GM21528 (cell line): ENCODE data around the gene EVA1C.
"Not testable (repeated sequence)": the region's sequence is repeated elsewhere in the genome, so short reads cannot be mapped to it uniquely, and the experiment has no call there.

Experiments
- ATAC-seq: cut with Tn5 transposase; IDR thresholded peaks from one replicate; pipeline ENCODE4 v1.9.1; 2021; ENCODE audit warnings: mild to moderate bottlenecking, moderate library complexity; ENCODE audit not compliant: unreplicated experiment, low FRiP score

The EVA1C gene

GRCh38 chr21:32484706-32485380 is 72.3 kb downstream of the EVA1C start:
- ATAC-seq = no peak

DNA sequence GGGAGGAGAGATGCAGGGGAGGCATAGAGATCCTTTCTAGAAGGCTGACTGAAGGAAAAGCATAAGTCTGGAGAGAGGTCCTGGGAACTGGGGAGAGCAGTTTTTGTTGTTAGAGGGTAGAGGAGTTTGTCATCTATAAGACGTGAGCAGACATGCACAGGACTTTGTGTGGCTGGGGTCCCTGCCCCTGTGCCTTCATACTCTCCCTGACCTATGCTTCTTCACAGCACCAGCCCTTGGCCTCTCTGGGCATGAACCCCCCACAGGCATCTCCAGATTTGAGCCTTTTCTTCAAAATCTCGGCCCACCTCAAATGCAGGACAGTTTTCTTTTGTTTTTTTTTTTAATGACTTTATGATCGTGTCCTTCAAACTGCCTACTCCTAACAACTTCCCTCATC is 79.9 kb downstream of the EVA1C start:
- ATAC-seq = no peak

DNA sequence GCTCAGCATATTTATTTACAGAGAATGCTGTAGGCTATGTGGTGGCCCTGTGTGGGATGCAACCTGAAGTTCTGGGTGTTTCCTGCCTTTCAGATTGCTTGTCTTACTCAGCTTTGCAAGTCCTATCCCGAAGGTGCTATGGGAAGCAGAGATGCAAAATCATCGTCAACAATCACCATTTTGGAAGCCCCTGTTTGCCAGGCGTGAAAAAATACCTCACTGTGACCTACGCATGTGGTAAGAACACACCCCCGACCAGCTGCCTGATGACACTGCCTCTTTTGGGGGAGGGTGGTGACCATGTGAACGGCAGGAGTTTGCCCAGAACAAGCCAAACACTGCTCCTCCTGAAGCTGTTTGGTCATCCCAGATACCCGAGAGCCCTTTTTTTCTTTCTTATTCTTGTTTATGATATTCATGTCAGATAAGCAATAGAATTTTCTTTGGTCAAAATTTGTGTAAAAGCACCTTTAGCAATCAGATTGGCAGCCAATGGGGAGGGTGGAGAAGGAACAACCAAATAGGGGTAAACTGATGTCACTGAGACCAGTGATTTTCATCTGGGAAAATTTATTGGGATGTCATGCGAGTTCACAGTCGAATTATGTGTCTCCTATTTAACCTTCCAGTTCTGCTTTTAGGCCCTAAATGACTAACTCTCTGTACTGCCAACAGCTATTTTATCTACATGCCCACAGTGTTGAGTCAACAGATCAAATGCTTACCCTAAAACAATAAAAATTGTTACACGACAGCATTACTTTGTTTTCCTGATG is 82.6 kb downstream of the EVA1C start:
- no peak for ATAC-seq

- ATAC-seq = no peak
Observed at GRCh38 chr21:32496568-32496967, 84.1 kb downstream of the EVA1C start.

GRCh38 chr21:32499249-32500055 is 86.9 kb downstream of the EVA1C start:
- no peak for ATAC-seq

DNA sequence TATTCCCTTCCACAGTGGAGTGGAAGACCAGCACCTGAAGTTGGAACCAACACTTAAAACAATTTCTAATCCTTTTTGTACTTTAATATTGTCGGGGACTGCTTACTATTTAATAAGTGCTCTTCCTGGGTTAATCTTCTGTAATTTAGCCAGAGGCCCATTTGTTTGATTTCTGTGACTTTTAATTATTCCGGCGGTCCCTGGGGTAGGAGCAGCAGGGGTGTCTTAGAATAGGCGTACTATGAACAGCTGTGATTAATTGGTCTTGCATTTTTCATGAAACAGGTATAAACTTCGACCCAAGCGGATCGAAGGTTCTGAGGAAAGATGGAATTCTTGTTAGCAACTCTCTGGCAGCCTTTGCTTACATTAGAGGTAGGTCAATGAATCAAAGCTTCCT is 91.1 kb downstream of the EVA1C start:
- ATAC-seq = not testable (repeated sequence)

GRCh38 chr21:32505767-32506166 is 93.3 kb downstream of the EVA1C start:
- not testable (repeated sequence) for ATAC-seq

DNA sequence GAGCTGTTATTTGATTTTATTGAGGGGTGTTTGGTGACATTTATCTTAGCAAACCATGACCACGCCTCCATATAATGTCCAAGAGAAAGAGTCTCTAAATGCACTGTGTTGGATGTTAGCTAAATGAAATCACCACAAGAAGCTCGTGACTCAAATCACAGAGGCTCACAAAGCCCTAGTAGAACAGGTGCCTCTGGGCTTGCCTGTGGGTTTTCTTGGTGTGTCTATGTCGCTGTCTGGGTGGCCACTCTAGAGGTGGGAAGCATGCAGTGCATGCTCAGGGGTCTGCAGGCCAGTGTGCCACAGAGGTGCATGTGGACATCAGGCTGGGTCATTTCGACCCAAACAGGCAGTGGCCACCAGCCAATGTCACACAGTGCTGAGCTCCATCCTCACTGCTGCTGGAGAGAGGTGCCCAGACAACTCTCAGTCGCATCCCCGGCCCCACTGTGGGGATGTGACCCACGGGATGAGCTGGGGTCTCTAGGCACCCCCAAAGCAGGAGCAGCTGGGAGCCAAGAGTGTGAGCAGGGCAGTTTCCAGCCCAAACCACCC is 94.0 kb downstream of the EVA1C start:
- ATAC-seq = not testable (repeated sequence)

GRCh38 chr21:32507342-32507919 is 94.9 kb downstream of the EVA1C start:
- ATAC-seq = no peak

GRCh38 chr21:32508036-32508435 is 95.5 kb downstream of the EVA1C start:
- not testable (repeated sequence) for ATAC-seq

DNA sequence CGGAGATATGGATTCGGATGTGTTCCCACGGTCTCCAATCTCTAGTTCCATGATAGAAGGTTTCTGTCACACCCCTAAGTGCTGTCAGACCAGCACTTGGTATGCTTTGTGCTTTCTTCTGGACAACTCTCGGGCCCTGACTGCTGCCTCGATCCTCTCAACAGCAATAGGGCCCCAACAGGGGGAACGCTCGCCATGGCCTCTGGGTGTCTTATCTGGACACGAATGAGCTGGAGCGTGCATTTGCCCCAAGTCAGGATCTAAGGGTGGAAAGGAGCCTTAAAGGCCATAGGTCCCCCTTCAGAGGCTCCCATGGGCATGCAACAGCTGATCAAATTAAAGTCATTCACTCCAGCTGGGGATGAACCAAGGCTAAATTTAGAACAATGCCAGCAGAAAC is 96.1 kb downstream of the EVA1C start:
- ATAC-seq = no peak

GRCh38 chr21:32508975-32509374 is 96.5 kb downstream of the EVA1C start:
- ATAC-seq = not testable (repeated sequence)

DNA sequence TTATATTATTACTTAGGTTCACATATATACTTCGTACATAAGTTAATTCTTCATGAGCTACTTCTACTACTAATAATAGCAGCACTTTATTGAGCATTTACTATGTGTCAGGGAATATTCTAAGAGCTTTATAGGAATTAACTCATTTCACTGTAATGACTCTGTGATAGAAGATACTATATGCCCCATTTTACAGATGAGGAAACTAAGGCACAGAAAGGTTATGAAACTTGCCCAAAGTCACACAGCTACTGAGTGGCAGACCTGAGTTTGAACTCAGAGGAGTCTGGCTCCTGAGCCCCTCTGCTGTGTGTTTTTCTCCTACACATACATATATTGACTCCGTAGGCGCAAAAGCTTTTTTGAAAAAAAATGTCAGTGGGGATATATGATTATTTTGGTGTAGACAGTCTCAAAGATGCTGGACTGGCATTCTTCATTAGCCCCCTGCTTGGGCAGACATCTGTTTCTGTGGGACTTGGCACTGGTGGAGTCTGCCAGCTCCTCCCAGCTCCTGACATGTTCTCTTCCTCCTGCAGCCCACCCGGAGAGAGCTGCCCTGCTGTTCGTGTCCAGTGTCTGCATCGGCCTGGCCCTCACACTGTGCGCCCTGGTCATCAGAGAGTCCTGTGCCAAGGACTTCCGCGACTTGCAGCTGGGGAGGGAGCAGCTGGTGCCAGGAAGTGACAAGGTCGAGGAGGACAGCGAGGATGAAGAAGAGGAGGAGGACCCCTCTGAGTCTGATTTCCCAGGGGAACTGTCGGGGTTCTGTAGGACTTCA is 102.0 kb downstream of the EVA1C start:
- ATAC-seq = no peak

DNA sequence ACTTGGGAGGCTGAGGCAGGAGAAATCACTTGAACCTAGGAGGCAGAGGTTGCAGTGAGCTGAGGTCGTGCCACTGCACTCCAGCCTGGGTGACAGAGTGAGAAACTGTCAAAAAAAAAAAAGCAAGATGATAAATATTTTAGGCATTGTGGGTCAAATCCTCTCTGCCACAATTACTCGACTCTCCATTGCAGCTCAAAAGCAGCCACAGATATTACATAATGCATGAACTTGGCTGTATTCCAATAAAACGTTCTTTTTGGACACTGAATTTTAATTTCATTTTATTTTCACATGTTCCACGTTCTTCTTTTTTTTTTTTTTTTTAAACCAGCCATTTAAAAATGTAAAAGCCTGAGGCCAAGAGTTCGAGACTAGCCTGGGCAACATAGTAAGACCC is 103.4 kb downstream of the EVA1C start:
- no peak for ATAC-seq

- no peak for ATAC-seq
Observed at GRCh38 chr21:32516756-32517649, 104.5 kb downstream of the EVA1C start.

DNA sequence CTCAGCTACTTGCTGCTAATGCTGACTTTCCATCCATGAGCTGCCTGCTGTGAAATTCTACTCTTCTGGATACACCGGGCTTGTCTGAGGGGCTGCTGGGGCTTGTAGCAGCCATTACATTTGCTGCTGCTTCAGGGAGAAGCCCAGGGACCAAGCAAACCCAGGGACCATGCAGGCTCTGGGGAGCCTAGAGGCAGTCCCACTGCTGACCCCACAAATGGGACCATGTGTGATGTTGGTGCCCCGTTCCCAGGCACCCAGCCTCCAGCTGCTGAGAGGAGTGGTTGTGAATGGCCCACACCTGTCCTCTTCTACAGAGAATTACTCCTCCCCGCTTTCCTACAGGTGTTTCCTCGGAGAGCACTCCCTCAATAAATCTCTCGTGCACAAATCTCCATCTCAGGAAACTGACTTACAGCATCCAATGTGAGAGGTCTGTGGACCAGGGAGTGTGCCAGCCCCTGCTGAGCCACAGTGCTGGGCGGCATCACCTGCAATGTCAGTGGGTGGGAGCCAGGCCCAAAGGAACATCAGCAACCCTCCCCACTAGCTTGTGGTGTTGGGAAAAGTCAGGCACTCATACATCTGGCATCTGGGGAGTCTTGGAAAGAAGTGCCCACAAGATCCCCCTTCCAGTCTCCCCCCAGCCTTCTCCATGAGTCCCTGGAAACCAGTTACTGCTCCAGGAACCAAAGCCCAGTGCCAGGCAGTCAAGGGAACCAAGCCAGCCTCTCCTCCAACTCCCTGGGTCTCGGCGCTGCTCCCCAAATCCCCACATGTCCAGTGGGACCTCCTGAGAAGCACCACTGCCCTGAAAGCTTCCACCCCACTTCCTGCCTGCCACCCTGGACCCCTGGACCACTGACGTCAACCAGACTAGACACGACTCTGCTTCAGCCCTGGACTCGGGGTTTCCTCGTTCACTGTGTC is 107.7 kb downstream of the EVA1C start:
- ATAC-seq = no peak

DNA sequence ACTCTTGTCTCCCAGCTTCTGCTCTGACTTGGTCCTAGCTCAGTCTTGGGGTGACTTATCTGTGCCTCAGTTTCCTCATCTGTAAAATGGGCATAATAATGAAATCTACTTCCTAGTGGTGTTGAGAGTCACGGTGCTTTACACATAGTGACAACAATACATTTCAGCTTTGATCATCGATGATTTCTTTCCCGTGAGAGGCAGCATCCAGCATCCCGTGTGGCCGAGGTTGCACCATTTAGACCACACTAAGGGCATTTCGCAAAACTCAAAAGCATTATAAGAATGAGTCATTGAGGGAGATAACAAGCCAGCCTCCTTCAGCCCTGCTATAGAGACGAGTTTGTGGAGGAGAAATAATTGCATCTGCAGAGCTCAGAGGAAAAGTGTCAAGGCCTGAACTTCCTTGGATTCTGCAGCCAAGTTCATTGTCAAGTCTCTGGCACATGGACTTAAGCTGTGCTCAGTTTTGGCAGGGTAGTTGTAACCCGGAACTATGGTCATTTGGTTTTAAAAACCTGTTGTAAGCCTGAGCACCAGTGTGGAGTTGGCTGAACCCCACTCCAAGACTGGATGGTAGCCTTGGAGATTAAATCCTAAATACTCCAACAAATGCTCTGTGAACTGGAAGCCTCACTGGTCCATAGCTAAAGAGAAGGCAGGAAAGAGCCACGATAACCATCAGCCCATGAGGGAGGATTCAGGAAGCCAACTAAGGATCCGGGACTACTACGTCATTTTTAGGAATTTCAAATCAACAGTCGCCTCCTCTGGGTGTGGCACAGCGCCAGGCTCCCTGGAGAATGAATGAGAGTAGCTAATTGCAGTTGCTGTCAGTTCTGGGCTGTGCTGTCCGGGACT is 108.6 kb downstream of the EVA1C start:
- ATAC-seq = no peak
